NCI-H2196 (cell line): ENCODE results near the gene ZNF423.

Source experiments
- DNase-seq: peaks from one replicate; lab custom pipeline; 2025; ENCODE audit not compliant: unreplicated experiment; lab: John Stamatoyannopoulos, UW

The ZNF423 gene

GRCh38 chr16:49608098-49608497 lies 247.8 kb downstream of the ZNF423 start:
- no peak for DNase-seq

DNA sequence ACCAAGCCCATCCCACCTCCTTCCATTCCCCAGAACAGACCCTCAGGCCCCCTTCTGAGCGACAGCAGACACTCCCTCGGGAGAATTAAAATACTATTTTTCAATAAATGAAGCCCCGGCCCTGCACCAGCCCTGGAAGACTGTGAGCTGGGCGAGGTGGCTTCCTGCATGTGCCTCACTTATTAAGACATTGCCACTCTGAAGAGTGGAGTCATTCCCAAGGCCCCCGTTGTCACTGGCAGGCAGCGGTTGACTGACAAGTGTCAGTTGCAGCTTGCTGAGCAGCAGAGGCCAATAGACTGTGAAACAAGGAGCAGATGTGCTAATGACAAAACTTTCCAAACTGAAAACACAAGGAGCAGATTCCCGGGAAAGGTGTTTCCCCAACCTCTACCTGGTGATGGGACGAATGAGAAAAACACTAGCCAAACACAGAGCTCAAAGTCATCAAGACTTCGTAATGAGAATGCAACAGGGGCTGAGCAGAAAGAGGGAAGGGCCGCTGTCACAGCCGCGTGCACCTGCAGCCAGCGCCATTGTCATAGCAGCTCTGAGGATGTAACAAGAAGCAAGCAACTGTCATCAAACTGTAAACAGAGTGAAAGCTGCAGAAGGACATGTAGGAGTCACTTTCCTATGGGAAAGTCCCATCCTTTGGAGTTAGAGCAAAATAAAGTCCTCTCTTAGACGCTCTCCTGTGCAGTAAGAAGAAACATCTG lies 250.2 kb downstream of the ZNF423 start:
- no peak for DNase-seq

DNA sequence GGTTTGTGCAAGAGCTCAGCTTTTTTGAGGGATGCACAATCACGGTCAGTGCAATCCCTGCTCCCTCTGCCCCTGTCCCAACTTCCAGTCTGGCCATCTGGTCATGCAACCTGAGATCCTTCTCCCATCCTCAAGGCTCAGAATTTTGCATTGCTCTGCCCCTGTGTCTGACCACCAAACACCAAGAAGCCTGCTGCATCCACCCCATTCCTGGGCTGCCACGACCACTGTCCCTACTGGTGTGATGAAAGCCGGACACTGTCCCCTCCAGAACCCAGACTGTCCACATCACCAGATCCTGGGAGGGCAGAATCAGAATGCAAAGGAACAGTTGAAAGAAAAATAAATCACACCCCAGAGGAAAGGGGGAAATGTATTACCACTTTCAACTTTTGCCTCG lies 251.3 kb downstream of the ZNF423 start:
- no peak for DNase-seq

DNA sequence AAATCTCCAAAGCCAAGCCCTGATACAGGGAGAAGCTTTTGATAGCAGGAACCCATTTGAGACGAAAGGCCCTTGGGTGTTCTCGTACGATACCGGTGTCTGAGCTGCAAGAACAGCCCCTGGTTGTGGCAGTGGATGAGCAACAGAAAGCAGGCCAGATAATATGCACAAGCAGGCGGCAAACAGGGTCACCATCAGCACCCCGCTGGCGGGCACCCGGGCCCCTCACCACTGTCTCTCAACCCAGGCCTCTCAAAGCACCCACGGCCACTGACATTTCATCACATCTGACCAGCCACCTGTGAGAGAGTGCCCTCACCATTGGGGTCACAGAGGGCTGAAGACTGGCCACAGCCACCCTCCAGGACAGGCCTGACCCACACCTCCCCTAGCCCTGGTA lies 252.0 kb downstream of the ZNF423 start:
- DNase-seq = no peak

GRCh38 chr16:49602976-49603310 lies 253.0 kb downstream of the ZNF423 start:
- no peak for DNase-seq

DNA sequence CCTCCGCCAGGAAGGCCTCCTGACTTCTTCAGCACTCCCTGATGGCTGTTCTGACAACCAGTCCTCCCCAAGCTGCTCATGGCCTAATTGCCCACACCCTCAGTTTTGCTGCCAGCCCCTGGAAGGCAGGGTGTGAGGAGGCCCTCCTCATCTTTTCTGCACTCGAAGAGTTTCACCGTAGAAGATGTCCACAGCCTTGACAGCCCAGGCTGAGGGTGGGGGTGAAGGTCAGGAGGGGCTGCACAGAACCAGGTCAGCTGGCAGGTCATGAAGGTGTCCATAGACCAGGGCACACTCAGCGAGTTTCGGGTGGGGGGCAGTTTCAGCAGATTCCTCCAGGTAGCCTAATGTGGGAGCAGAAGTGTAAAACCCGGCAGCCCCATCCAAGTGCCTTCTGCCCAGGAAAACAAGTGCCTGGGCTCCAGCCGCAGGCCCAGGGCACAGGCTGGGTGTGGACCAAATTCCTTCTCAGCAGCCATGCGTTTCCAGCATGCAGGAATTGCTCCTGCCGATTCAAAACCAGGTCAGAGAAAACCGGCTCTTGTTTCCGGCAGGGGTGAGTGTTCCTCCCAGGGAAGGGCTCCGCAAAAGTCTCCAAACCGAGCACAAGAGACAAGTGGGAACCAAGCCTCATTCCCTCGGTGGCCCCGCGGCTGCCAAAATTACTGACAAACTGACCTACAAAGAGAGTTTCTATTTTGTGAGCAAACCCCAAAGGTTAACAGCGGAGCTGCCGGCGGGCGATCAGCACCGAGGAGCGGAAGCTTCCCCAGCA lies 253.5 kb downstream of the ZNF423 start:
- DNase-seq = no peak

GRCh38 chr16:49601576-49601975 lies 254.3 kb downstream of the ZNF423 start:
- DNase-seq = no peak

DNA sequence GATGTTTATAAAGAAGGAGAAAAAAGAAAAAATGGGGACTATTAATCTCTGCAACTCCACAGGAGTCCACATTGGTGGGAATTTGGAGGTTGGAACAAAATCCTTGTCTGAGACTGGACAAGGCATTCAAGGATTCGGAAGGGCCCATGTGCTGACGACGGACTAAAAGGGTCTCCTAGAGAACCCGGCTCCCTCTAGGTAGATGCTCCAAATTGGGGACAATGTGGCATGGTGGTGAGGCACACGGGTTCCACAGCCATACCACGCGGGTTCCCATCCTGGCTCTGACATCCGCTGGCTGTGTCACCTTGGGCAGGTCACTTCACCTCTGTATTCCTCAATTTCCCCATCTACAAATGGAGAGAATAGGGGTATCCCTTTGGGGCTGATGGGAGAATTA lies 254.9 kb downstream of the ZNF423 start:
- no peak for DNase-seq

- no peak for DNase-seq
Observed at GRCh38 chr16:49600536-49600935, 255.4 kb downstream of the ZNF423 start.

DNA sequence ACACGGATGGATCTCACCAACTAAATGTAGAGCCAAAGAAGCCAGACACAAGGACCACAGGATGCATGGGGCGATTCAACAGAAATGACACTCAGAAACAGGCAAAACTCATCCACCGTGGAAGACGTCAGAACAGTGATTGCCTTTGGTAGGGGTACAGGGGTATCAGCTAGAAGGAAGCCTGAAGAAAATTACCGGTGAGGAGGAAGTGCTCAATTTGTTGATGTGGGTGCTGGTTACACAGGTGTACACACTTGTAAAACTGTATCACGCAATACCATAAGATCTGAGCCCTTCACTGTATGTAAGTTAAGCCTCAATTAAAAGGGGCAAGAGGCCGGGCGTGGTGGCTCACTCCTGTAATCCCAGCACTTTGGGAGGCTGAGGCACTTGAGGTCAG lies 256.2 kb downstream of the ZNF423 start:
- no peak for DNase-seq

DNA sequence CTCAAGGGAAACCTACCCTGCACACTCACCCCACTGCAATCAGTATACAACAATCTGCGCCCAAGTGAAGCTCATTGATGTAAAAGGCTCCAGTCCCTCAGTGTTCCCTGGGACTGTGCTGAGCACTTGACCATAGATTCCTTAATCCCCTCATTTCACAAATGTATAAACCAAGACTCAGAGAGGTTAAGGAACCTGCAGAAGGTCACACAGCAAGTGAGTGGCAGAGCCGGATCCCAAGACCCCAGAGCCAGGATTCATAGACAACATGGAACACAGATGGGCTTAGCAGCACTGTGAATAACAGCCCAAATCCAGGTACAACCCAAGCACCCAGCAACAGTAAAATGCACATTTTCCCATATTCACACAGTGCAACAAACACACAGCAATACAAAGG lies 256.6 kb downstream of the ZNF423 start:
- no peak for DNase-seq

DNA sequence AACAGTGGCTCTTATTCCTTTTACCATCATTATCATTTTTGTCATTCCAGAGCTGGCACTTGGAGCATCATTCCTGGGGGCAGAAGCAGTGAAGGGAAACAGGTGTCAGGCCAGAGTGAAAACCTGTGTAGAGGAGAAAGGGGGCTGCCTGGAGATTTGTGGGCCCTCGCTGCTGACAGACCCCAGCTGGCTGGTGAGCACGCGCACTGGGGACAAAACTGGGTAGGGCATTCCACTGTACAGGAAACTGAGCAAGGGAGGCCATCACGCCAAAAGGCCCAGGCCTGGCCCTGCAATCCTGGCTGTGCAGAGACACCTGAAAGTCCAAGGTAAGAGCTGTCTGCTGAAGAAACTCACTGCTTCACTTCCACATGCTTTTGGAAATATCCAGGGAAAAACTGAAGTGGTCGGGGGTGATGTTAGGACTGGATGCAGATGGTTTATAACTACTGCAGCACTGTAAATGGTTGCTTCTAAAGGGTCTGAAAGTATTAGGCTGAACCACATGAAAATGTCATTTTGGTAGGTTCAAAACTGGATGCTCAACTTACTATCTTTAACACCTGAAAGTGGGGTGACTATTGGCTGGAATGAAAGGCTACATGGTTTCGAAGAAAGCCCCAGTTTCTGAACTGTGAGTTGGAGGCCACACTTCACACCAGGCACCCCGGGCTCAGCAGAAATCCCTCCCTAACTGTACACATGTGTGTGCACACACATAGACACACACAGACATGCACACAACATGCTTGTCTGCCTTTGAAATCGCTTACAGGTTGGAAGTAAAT lies 257.3 kb downstream of the ZNF423 start:
- no peak for DNase-seq

GRCh38 chr16:49597796-49598195 lies 258.1 kb downstream of the ZNF423 start:
- DNase-seq = no peak

- no peak for DNase-seq
Observed at GRCh38 chr16:49596648-49597291, 259.1 kb downstream of the ZNF423 start.

DNA sequence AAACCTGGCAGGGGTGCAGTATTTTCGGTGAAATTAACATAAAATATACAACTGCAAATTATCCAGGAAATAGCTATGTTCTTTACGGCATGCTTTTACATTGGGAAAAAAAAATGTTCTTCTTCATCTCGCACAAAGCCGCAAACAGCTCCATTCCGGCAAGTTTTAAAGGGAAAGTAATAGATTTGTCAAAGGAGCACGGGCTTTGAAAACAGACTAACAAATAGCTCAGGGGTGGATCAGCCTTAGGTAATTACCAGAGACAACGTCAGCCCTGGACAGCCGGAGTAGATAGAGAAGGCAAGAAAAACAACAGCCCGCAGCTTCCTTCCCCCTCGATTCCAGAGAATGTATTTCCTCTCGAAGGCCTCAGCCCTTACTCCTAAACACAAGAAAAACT lies 259.8 kb downstream of the ZNF423 start:
- no peak for DNase-seq

GRCh38 chr16:49594685-49595498 lies 261.0 kb downstream of the ZNF423 start:
- no peak for DNase-seq

DNA sequence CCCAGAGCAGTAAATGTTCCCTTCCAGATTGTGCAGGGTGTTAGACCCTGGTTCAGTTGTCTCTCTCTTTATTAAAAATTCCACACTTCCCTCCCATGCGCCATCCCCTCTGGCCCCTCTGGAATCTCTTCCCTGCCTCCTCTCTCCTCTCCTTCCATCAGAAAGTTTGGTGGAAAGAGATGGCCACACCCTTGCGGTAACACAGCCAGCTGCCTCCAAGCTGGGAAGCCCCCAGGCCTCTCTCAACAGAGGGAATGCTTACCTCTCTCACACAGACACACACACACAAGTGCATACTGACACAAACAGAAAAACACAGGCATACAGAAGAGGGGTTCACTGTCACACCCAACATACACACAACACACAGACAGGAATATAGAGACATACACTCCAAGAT lies 261.8 kb downstream of the ZNF423 start:
- no peak for DNase-seq

GRCh38 chr16:49593424-49594040 lies 262.4 kb downstream of the ZNF423 start:
- no peak for DNase-seq

GRCh38 chr16:49592546-49593423 lies 263.1 kb downstream of the ZNF423 start:
- DNase-seq = no peak
